ENCODE measurements around the gene ALK. TPM values are rescaled to one million over a fixed set of nuclear protein-coding genes. Genes with fewer than 3 reads are reported as not detected.

Gene ALK
- total RNA-seq, 2 experiments from 2014 or later: not detected

GRCh38 chr2:29189052-29189451 lies 732.3 kb downstream of the ALK start:
- Mint-ChIP-seq H3K4me1 (peaks cover 8% of the 10 kb centered on the region), H3K36me3 (peaks cover 13% of the 10 kb centered on the region), H3K27me3 (no peaks in the 10 kb centered on the region), H3K4me3 (no peak overlapping the region), H3K27ac (no peak overlapping the region), H3K9me3 (peaks cover 5% of the 10 kb centered on the region)
- no peak for DNase-seq
- POLR2A ChIA-PET: no interaction called here
- peak; percentile 42 for ATAC-seq (ENCODE audit: low read depth)

GRCh38 chr2:29187926-29188325 lies 733.5 kb downstream of the ALK start:
- no peak for ATAC-seq (ENCODE audit: low read depth)
- DNase-seq: no peak
- POLR2A ChIA-PET: no interaction called here
- Mint-ChIP-seq H3K4me3 (no peak overlapping the region), H3K4me1 (peaks cover 8% of the 10 kb centered on the region), H3K27me3 (no peaks in the 10 kb centered on the region), H3K27ac (no peak overlapping the region), H3K36me3 (peaks cover 13% of the 10 kb centered on the region), H3K9me3 (peaks cover 5% of the 10 kb centered on the region)

GRCh38 chr2:29186817-29187216 lies 734.6 kb downstream of the ALK start:
- H3K4me1 Mint-ChIP-seq: peaks cover 8% of the 10 kb centered on the region
- no peaks in the 10 kb centered on the region for H3K27me3 Mint-ChIP-seq
- H3K36me3 Mint-ChIP-seq: peaks cover 13% of the 10 kb centered on the region
- no peak overlapping the region for H3K27ac Mint-ChIP-seq
- ATAC-seq (ENCODE audit: low read depth): no peak
- H3K4me3 Mint-ChIP-seq: no peak overlapping the region
- peaks cover 5% of the 10 kb centered on the region for H3K9me3 Mint-ChIP-seq
- POLR2A ChIA-PET: no interaction called here
- DNase-seq: no peak

GRCh38 chr2:29184531-29184930 lies 736.9 kb downstream of the ALK start:
- no peaks in the 10 kb centered on the region for H3K27me3 Mint-ChIP-seq
- DNase-seq (no peak), ATAC-seq (ENCODE audit: low read depth) (no peak)
- no peak overlapping the region for H3K27ac Mint-ChIP-seq
- peaks cover 13% of the 10 kb centered on the region for H3K36me3 Mint-ChIP-seq
- POLR2A ChIA-PET: no interaction called here
- peaks cover 8% of the 10 kb centered on the region for H3K4me1 Mint-ChIP-seq
- H3K4me3 Mint-ChIP-seq: no peak overlapping the region
- peaks cover 5% of the 10 kb centered on the region for H3K9me3 Mint-ChIP-seq

- peaks cover 2% of the 10 kb centered on the region for H3K9me3 Mint-ChIP-seq
- H3K27ac Mint-ChIP-seq: no peak overlapping the region
- no peak overlapping the region for H3K4me3 Mint-ChIP-seq
- peaks cover 10% of the 10 kb centered on the region for H3K36me3 Mint-ChIP-seq
- DNase-seq (no peak), ATAC-seq (ENCODE audit: low read depth) (no peak)
- no peaks in the 10 kb centered on the region for H3K27me3 Mint-ChIP-seq
- H3K4me1 Mint-ChIP-seq: no peaks in the 10 kb centered on the region
- POLR2A ChIA-PET: no interaction called here
These were observed 738.5 kb downstream of the ALK start for GRCh38 chr2:29182920-29183319.

GRCh38 chr2:29182334-29182733 lies 739.1 kb downstream of the ALK start:
- Mint-ChIP-seq H3K4me3 (no peak overlapping the region), H3K27me3 (no peaks in the 10 kb centered on the region), H3K4me1 (no peaks in the 10 kb centered on the region), H3K9me3 (no peaks in the 10 kb centered on the region), H3K36me3 (peaks cover 5% of the 10 kb centered on the region), H3K27ac (no peak overlapping the region)
- POLR2A ChIA-PET: no interaction called here
- ATAC-seq (ENCODE audit: low read depth) (no peak), DNase-seq (no peak)

- Mint-ChIP-seq H3K9me3 (no peaks in the 10 kb centered on the region), H3K27me3 (no peaks in the 10 kb centered on the region), H3K36me3 (peaks cover 20% of the 10 kb centered on the region), H3K4me1 (no peaks in the 10 kb centered on the region), H3K4me3 (no peak overlapping the region), H3K27ac (no peak overlapping the region)
- DNase-seq (no peak), ATAC-seq (ENCODE audit: low read depth) (no peak)
- POLR2A ChIA-PET: no interaction called here
These were observed 746.0 kb downstream of the ALK start for GRCh38 chr2:29175338-29175737.

- Mint-ChIP-seq H3K9me3 (no peaks in the 10 kb centered on the region), H3K36me3 (peaks cover 21% of the 10 kb centered on the region), H3K4me3 (no peak overlapping the region), H3K27me3 (no peaks in the 10 kb centered on the region), H3K4me1 (no peaks in the 10 kb centered on the region), H3K27ac (no peak overlapping the region)
- POLR2A ChIA-PET: no interaction called here
- no peak for DNase-seq
- ATAC-seq (ENCODE audit: low read depth): no peak
These were observed 746.4 kb downstream of the ALK start for GRCh38 chr2:29174937-29175336.

- Mint-ChIP-seq H3K9me3 (no peaks in the 10 kb centered on the region), H3K4me3 (no peak overlapping the region), H3K36me3 (peaks cover 18% of the 10 kb centered on the region), H3K4me1 (peaks cover 2% of the 10 kb centered on the region), H3K27me3 (no peaks in the 10 kb centered on the region), H3K27ac (no peak overlapping the region)
- DNase-seq (no peak), ATAC-seq (ENCODE audit: low read depth) (no peak)
- POLR2A ChIA-PET: no interaction called here
These were observed 754.9 kb downstream of the ALK start for GRCh38 chr2:29166242-29167039.

GRCh38 chr2:29165362-29166241 lies 755.8 kb downstream of the ALK start:
- POLR2A ChIA-PET: no interaction called here
- peaks cover 18% of the 10 kb centered on the region for H3K36me3 Mint-ChIP-seq
- H3K4me3 Mint-ChIP-seq: no peak overlapping the region
- H3K27me3 Mint-ChIP-seq: no peaks in the 10 kb centered on the region
- peak overlapping the region; percentile 34 for H3K27ac Mint-ChIP-seq
- no peak for ATAC-seq (ENCODE audit: low read depth)
- peaks cover 2% of the 10 kb centered on the region for H3K4me1 Mint-ChIP-seq
- H3K9me3 Mint-ChIP-seq: no peaks in the 10 kb centered on the region
- no peak for DNase-seq

GRCh38 chr2:29164091-29164846 lies 757.1 kb downstream of the ALK start:
- H3K27ac Mint-ChIP-seq: no peak overlapping the region
- DNase-seq (no peak), ATAC-seq (ENCODE audit: low read depth) (no peak)
- no peaks in the 10 kb centered on the region for H3K27me3 Mint-ChIP-seq
- H3K4me3 Mint-ChIP-seq: no peak overlapping the region
- H3K9me3 Mint-ChIP-seq: no peaks in the 10 kb centered on the region
- peaks cover 13% of the 10 kb centered on the region for H3K36me3 Mint-ChIP-seq
- POLR2A ChIA-PET: no interaction called here
- peaks cover 2% of the 10 kb centered on the region for H3K4me1 Mint-ChIP-seq

GRCh38 chr2:29162204-29162928 lies 759.0 kb downstream of the ALK start:
- no peak overlapping the region for H3K4me3 Mint-ChIP-seq
- H3K4me1 Mint-ChIP-seq: peaks cover 2% of the 10 kb centered on the region

GRCh38 chr2:29160184-29160583 lies 761.2 kb downstream of the ALK start:
- H3K27me3 Mint-ChIP-seq: no peaks in the 10 kb centered on the region
- ATAC-seq (ENCODE audit: low read depth) (no peak), DNase-seq (no peak)
- H3K36me3 Mint-ChIP-seq: peaks cover 21% of the 10 kb centered on the region
- H3K27ac Mint-ChIP-seq: no peak overlapping the region
- POLR2A ChIA-PET: no interaction called here
- H3K4me3 Mint-ChIP-seq: no peak overlapping the region
- no peaks in the 10 kb centered on the region for H3K9me3 Mint-ChIP-seq
- H3K4me1 Mint-ChIP-seq: peaks cover under 1% of the 10 kb centered on the region

More at GRCh38 chr2:29162204-29162928, 759.0 kb downstream of the ALK start:
- POLR2A ChIA-PET: no interaction called here
- Mint-ChIP-seq H3K9me3 (no peaks in the 10 kb centered on the region), H3K27me3 (no peaks in the 10 kb centered on the region), H3K36me3 (peaks cover 11% of the 10 kb centered on the region), H3K27ac (no peak overlapping the region)
- DNase-seq (no peak), ATAC-seq (ENCODE audit: low read depth) (no peak)
